K562 (cell line): Measurements from ENCODE around the gene CPB1. TPM values are rescaled to one million over a fixed set of nuclear protein-coding genes. Genes with fewer than 3 reads are reported as not detected.

ENCODE experiments used
- ATAC-seq: fragments of 200-7000 bp; cut with Tn5 transposase; 3 replicates; pipeline ENCODE4 v1.9.1; 2020; ENCODE audit warnings: moderate library complexity
- BruUV-seq: library from RNA; stranded (reverse); fragments of 400-500 nt; replicated peaks from 2 replicates; lab custom pipeline; 2021; lab: Mats Ljungman, UMichigan
- CTCF ChIA-PET: fragments of 300-600 bp; formaldehyde crosslinking; extraction: SDS; loops from one replicate; lab custom pipeline; 2021; ENCODE audit warnings: low intra/inter-chr PET ratio; lab: Yijun Ruan, JAX
- POLR2A ChIA-PET: fragments of 300-600, 350-650 bp; sonication (Branson Sonifier 250); formaldehyde crosslinking; extraction: SDS; loops from one replicate; lab custom pipeline; 2021; ENCODE audit warnings: antibody characterized with exemption, inconsistent platforms; lab: Yijun Ruan, JAX
- DNase-seq, 4 experiments: peaks; one replicate each; pipeline versions ENCODE4 v3.0.0 to v3.0.0-alpha.2; 2011 to 2018; ENCODE audit warnings: low spot score in 3 of 4, mixed read lengths in 3 of 4; ENCODE audit errors: extremely low read depth in 1 of 4
- FAIRE-seq: peaks from 2 replicates; lab custom pipeline; 2011; peaks lifted over from hg19 to GRCh38; lab: Jason Lieb, UNC
- H2AFZ ChIP-seq: 2 replicates; pipeline ENCODE4 v1.6.0; 2011; ENCODE audit warnings: low read depth, low read length, control low read depth, inconsistent platforms
- H3K27ac ChIP-seq: fragments of 200-600 bp; 3 replicates; pipeline ENCODE4 v1.8.0; 2011; ENCODE audit warnings: low read depth, mild to moderate bottlenecking, control low read depth, inconsistent platforms, low read length, moderate library complexity, mixed read lengths; ENCODE audit errors: extremely low read depth
- H3K27me3 ChIP-seq, 2 experiments: fragments of 300-600 bp in 1 of 2; 2 replicates in 1 of 2; 3 replicates in 1 of 2; pipeline versions ENCODE4 v1.6.0 to v1.8.0; 2011; ENCODE audit warnings: inconsistent platforms in 2 of 2, low read length in 2 of 2, mild to moderate bottlenecking in 1 of 2, mixed read lengths in 1 of 2, moderate library complexity in 1 of 2; ENCODE audit not compliant: control insufficient read depth in 2 of 2, insufficient read depth in 2 of 2
- H3K36me3 ChIP-seq: fragments of 300-600 bp; 3 replicates; pipeline ENCODE4 v1.8.0; 2011; ENCODE audit warnings: mild to moderate bottlenecking, low read length, inconsistent platforms; ENCODE audit not compliant: control insufficient read depth, insufficient read depth
- H3K4me1 ChIP-seq, 2 experiments: fragments of 200-600 bp in 1 of 2; replicated peaks in 1 of 2; 2 replicates in 1 of 2; 3 replicates in 1 of 2; pipeline versions ENCODE4 v1.5.1 to v1.8.0; 2011; ENCODE audit warnings: inconsistent platforms in 2 of 2, low read length in 2 of 2, mild to moderate bottlenecking in 1 of 2, mixed read lengths in 1 of 2, moderate library complexity in 1 of 2; ENCODE audit not compliant: control insufficient read depth in 2 of 2, insufficient read depth in 2 of 2
- H3K4me2 ChIP-seq: 2 replicates; pipeline ENCODE4 v1.6.1; 2011; ENCODE audit warnings: low read length, control low read depth, inconsistent platforms, mixed read lengths; ENCODE audit not compliant: insufficient read depth
- H3K4me3 ChIP-seq: fragments of 200-600 bp; sonication (generic), shearing (Covaris generic); 2 replicates; pipeline ENCODE4 v1.5.1; 2016; ENCODE audit warnings: control low read depth, inconsistent platforms
- H3K79me2 ChIP-seq: fragments of 200-600 bp; 3 replicates; pipeline ENCODE4 v1.8.0; 2011; ENCODE audit warnings: low read length, inconsistent platforms; ENCODE audit not compliant: control insufficient read depth, insufficient read depth
- H3K9ac ChIP-seq, 2 experiments: 2 replicates each; pipeline versions ENCODE4 v1.6.0 to v1.6.1; 2011; ENCODE audit warnings: low read depth in 2 of 2, low read length in 2 of 2, control low read depth in 1 of 2, inconsistent platforms in 1 of 2, mild to moderate bottlenecking in 1 of 2, mixed read lengths in 1 of 2; ENCODE audit not compliant: insufficient read depth in 1 of 2
- H3K9me1 ChIP-seq: one replicate; pipeline ENCODE4 v1.6.0; 2011; ENCODE audit warnings: inconsistent platforms, mild to moderate bottlenecking, low read length, moderate library complexity; ENCODE audit not compliant: control insufficient read depth, insufficient read depth
- H3K9me3 ChIP-seq: replicated peaks from 2 replicates; pipeline ENCODE4 v1.5.1; 2011; ENCODE audit warnings: low read depth, low read length, inconsistent platforms; ENCODE audit not compliant: control insufficient read depth, insufficient read depth
- H4K20me1 ChIP-seq: replicated peaks from 2 replicates; pipeline ENCODE4 v1.6.1; 2011; ENCODE audit warnings: low read length, inconsistent platforms, mixed read lengths; ENCODE audit not compliant: control insufficient read depth, insufficient read depth
- IRF1 ChIP-seq: sonication (generic); formaldehyde crosslinking; IDR thresholded peaks from 2 replicates; pipeline ENCODE4 v1.8.0; 2022; ENCODE audit warnings: missing genetic modification reagents, mild to moderate bottlenecking, borderline replicate concordance
- MCM5 ChIP-seq: fragments of 450-650 bp; IDR thresholded peaks from 2 replicates; pipeline ENCODE4 v1.6.1; 2016; ENCODE audit warnings: low read depth
- MYBL2 ChIP-seq, 2 experiments: fragments of 450-650 bp in 1 of 2; sonication (generic) in 1 of 2; formaldehyde crosslinking in 1 of 2; IDR thresholded peaks; 2 replicates each; pipeline versions ENCODE4 v1.6.1 to v1.8.1; 2017 to 2022; ENCODE audit warnings: borderline replicate concordance in 1 of 2, inconsistent platforms in 1 of 2, low read depth in 1 of 2, mild to moderate bottlenecking in 1 of 2, missing genetic modification reagents in 1 of 2, moderate library complexity in 1 of 2
- OTX1 ChIP-seq: fragments of 450-650 bp; formaldehyde crosslinking; IDR thresholded peaks from 2 replicates; pipeline ENCODE4 v1.4.0; 2022; ENCODE audit warnings: mild to moderate bottlenecking
- PHF21A ChIP-seq: fragments of 450-650 bp; IDR thresholded peaks from 2 replicates; pipeline ENCODE4 v1.6.1; 2017; ENCODE audit warnings: low read depth, borderline replicate concordance
- SLC30A9 ChIP-seq: fragments of 250-450 bp; sonication (Bioruptor Pico); IDR thresholded peaks from 2 replicates; pipeline ENCODE4 v1.8.0; 2022; ENCODE audit warnings: mild to moderate bottlenecking, moderate library complexity
- SMARCE1 ChIP-seq: fragments of 450-650 bp; IDR thresholded peaks from 2 replicates; pipeline ENCODE4 v1.7.1; 2016; ENCODE audit warnings: mild to moderate bottlenecking
- TSC22D4 ChIP-seq: fragments of 450-650 bp; IDR thresholded peaks from 2 replicates; pipeline ENCODE4 v1.6.1; 2016; ENCODE audit warnings: missing genetic modification characterization, missing biosample characterization, control low read depth
- ZNF280A ChIP-seq: fragments of 450-650 bp; IDR thresholded peaks from 2 replicates; pipeline ENCODE4 v1.6.1; 2018; ENCODE audit warnings: mild to moderate bottlenecking, low read depth; ENCODE audit not compliant: partially characterized antibody
- WGBS: fragments of 100-300 bp; shearing (Covaris generic); methylation state at CpG from one replicate; pipeline ENCODE4 v1.1.6; 2016; ENCODE audit warnings: low coverage, mixed read lengths; ENCODE audit not compliant: insufficient coverage; ENCODE audit errors: missing lambda C conversion rate; 5-methylcytosine and 5-hydroxymethylcytosine counted together
- in situ Hi-C: fragments of 300-500 bp; cut with MboI; formaldehyde crosslinking; loops from 4 replicates; pipeline ENCODE4 v1.15.0; 2018; ENCODE audit warnings: inconsistent platforms, mixed read lengths
- intact Hi-C: fragments of 100-400 bp; cut with micrococcal nuclease; formaldehyde crosslinking; loops from 2 replicates; pipeline ENCODE4 v1.14.2; 2022
- polyA plus RNA-seq, 8 experiments: library from polyadenylated mRNA; depleted of rRNA in 4 of 8; stranded (reverse) in 5 of 8; unstranded in 3 of 8; fragments of >200 nt; fragmentation: Nextera tagmentation in 2 of 8; fragmentation: Illumina TruSeq in 1 of 8; extraction: Ambion mirVana in 2 of 8; extraction: Trizol in 1 of 8; gene quantifications; 2 replicates each; pipeline versions ENCODE4 v1.2.1 to v1.2.3, GENCODE V29; 2011 to 2014; ENCODE audit warnings: inconsistent platforms in 1 of 8, missing spikeins in 1 of 8
- total RNA-seq, 7 experiments: library from RNA; depleted of rRNA in 6 of 7; stranded (reverse); fragments of >200 nt in 6 of 7; fragmentation: Illumina TruSeq in 2 of 7; extraction: Trizol in 2 of 7; gene quantifications; 2 replicates each; pipeline versions ENCODE4 v1.2.1 to v1.2.3, GENCODE V29; 2011 to 2021; ENCODE audit warnings: low replicate concordance in 1 of 7

The CPB1 gene
- total and polyA plus RNA-seq, 9 of the 15 experiments (the other 6 are each of a cell fraction or from before 2014, with no cell fraction given) = 3.7 TPM; not detected in 8

- BruUV-seq = no TSS peak
- no peak overlapping the region for H3K4me3 ChIP-seq
- intact Hi-C loops = no loop called here
- TF ChIP-seq MYBL2 (IDR thresholded peaks at IDR 0.05; ENCODE audit: low read depth) (no peak), MYBL2 (CRISPR knock-in tag; IDR thresholded peaks at IDR 0.05; ENCODE audit: borderline replicate concordance) (no peak)
- POLR2A ChIA-PET = no interaction called here
- no peaks in the 10 kb centered on the region for H3K36me3 ChIP-seq
- no peak overlapping the region for H2AFZ ChIP-seq
- no peak overlapping the region for H3K27ac ChIP-seq
- H3K9ac ChIP-seq = no peak overlapping the region
- no peak for DNase-seq
- no peaks in the 10 kb centered on the region for H3K9me3 ChIP-seq
- H3K9me1 ChIP-seq = no peaks in the 10 kb centered on the region
- in situ Hi-C loops = no loop called here
- H3K4me2 ChIP-seq = no peak overlapping the region
- H3K4me1 ChIP-seq = no peaks in the 10 kb centered on the region
- no peaks in the 10 kb centered on the region for H3K79me2 ChIP-seq
- no peak for ATAC-seq
- FAIRE-seq = no peak
- no peaks in the 10 kb centered on the region for H3K27me3 ChIP-seq
- H4K20me1 ChIP-seq = no peaks in the 10 kb centered on the region
- CTCF ChIA-PET = no interaction called here
- WGBS = 0% methylated on average over 3 of the region's 3 CpGs
Measured at GRCh38 chr3:148816981-148817525, 10.6 kb upstream of the CPB1 start.

GRCh38 chr3:148820361-148821245, 7.0 kb upstream of the CPB1 start:
- no peaks in the 10 kb centered on the region for H3K4me1 ChIP-seq
- ATAC-seq (no peak), FAIRE-seq (no peak), DNase-seq (no peak)
- WGBS = 0% methylated on average over 6 of the region's 7 CpGs
- no peaks in the 10 kb centered on the region for H4K20me1 ChIP-seq
- no peak overlapping the region for H3K9ac ChIP-seq
- H3K36me3 ChIP-seq = no peaks in the 10 kb centered on the region
- in situ Hi-C loops (no loop called here), intact Hi-C loops (no loop called here)
- ChIA-PET CTCF (no interaction called here), POLR2A (no interaction called here)
- no TSS peak for BruUV-seq
- no peak overlapping the region for H3K4me3 ChIP-seq
- no peaks in the 10 kb centered on the region for H3K79me2 ChIP-seq
- no peaks in the 10 kb centered on the region for H3K27me3 ChIP-seq
- H3K27ac ChIP-seq = no peak overlapping the region
- no peaks in the 10 kb centered on the region for H3K9me1 ChIP-seq
- no peaks in the 10 kb centered on the region for H3K9me3 ChIP-seq
- H2AFZ ChIP-seq = no peak overlapping the region
- H3K4me2 ChIP-seq = no peak overlapping the region
- TF ChIP-seq PHF21A (no peak), SLC30A9 (CRISPR knock-in tag) (no peak), TSC22D4 (tag) (no peak), IRF1 (CRISPR knock-in tag) (no peak), SMARCE1 (no peak), MCM5 (no peak), ZNF280A (no peak), OTX1 (CRISPR knock-in tag) (no peak)
